ENCODE results near the gene RBSN.

DNA sequence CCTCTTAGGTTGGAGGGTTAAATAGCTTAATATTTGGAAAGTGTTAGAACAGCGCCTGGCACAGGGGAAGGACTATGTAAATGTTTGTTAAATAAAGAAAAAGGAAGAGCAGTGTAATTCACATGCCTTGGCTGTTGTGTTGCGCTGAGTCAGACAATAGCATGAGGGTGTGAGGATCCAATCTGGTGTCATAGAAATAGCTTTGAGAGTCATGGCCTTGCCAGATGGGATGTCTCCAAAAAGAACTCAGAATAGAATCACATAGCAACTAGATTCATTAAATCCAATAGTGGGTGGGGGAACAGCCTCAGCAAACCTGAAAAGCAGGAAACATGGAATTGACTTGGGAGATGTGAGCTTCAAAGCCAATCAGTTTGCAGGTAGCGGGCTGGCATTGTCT is 3.9 kb upstream of the RBSN start:
- TF ChIP-seq, protein P1, sequence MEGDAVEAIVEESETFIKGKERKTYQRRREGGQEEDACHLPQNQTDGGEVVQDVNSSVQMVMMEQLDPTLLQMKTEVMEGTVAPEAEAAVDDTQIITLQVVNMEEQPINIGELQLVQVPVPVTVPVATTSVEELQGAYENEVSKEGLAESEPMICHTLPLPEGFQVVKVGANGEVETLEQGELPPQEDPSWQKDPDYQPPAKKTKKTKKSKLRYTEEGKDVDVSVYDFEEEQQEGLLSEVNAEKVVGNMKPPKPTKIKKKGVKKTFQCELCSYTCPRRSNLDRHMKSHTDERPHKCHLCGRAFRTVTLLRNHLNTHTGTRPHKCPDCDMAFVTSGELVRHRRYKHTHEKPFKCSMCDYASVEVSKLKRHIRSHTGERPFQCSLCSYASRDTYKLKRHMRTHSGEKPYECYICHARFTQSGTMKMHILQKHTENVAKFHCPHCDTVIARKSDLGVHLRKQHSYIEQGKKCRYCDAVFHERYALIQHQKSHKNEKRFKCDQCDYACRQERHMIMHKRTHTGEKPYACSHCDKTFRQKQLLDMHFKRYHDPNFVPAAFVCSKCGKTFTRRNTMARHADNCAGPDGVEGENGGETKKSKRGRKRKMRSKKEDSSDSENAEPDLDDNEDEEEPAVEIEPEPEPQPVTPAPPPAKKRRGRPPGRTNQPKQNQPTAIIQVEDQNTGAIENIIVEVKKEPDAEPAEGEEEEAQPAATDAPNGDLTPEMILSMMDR (IDR thresholded peaks at IDR 0.05; ENCODE audit: low read depth, low read length), result no peak
- no peak for TF ChIP-seq POLR2A (IDR thresholded peaks at IDR 0.05; ENCODE audit: extremely low read depth, insufficient read length)
